ENCODE data around the gene SERTAD3.

The SERTAD3 gene

GRCh38 chr19:40415768-40416167, 28.4 kb downstream of the SERTAD3 start:
- in situ Hi-C loops (cut with HindIII; ENCODE audit: low pct_ligation_motif_present, low sequenced_read_pairs): no loop called here
- no peak for TF ChIP-seq CTCF (IDR thresholded peaks at IDR 0.05; ENCODE audit: low read depth, low read length, missing control alignments)
- Histone ChIP-seq H3K4me3 (ENCODE audit: low read depth, low read length) (no peak overlapping the region), H3K27me3 (replicated peaks) (no peaks in the 10 kb centered on the region), H3K36me3 (replicated peaks) (no peaks in the 10 kb centered on the region), H3K27ac (no peak overlapping the region)
- no peak for DNase-seq

GRCh38 chr19:40414542-40415535, 29.3 kb downstream of the SERTAD3 start:
- H3K27ac ChIP-seq: no peak overlapping the region
- no peak overlapping the region for H3K4me3 ChIP-seq (ENCODE audit: low read depth, low read length)
- DNase-seq: no peak
- no peaks in the 10 kb centered on the region for H3K36me3 ChIP-seq (replicated peaks)
- TF ChIP-seq CTCF (IDR thresholded peaks at IDR 0.05; ENCODE audit: low read depth, low read length, missing control alignments): no peak
- in situ Hi-C loops (cut with HindIII; ENCODE audit: low pct_ligation_motif_present, low sequenced_read_pairs): no loop called here
- no peaks in the 10 kb centered on the region for H3K27me3 ChIP-seq (replicated peaks)

- H3K36me3 ChIP-seq (replicated peaks): no peaks in the 10 kb centered on the region
- H3K27me3 ChIP-seq (replicated peaks): no peaks in the 10 kb centered on the region
- H3K4me3 ChIP-seq (ENCODE audit: low read depth, low read length): no peak within 1 kb of the TSS
- H3K27ac ChIP-seq: no peak within 1 kb of the TSS
- no peak for TF ChIP-seq CTCF (IDR thresholded peaks at IDR 0.05; ENCODE audit: low read depth, low read length, missing control alignments)
- in situ Hi-C loops (cut with HindIII; ENCODE audit: low pct_ligation_motif_present, low sequenced_read_pairs): no loop called here
- DNase-seq: no peak
Observed at GRCh38 chr19:40413291-40413845, 30.8 kb downstream of the SERTAD3 start, which contains the start of gene PRX. Gene PRX, minus strand, starts transcription at chr19:40413378. Its CDS starts 5,446 bp downstream, at chr19:40407932.

GRCh38 chr19:40412866-40413265, 31.3 kb downstream of the SERTAD3 start:
- H3K36me3 ChIP-seq (replicated peaks): no peaks in the 10 kb centered on the region
- no peak for DNase-seq
- H3K27me3 ChIP-seq (replicated peaks): no peaks in the 10 kb centered on the region
- H3K27ac ChIP-seq: no peak overlapping the region
- no peak overlapping the region for H3K4me3 ChIP-seq (ENCODE audit: low read depth, low read length)
- in situ Hi-C loops (cut with HindIII; ENCODE audit: low pct_ligation_motif_present, low sequenced_read_pairs): no loop called here
- no peak for TF ChIP-seq CTCF (IDR thresholded peaks at IDR 0.05; ENCODE audit: low read depth, low read length, missing control alignments)

GRCh38 chr19:40411958-40412499, 32.1 kb downstream of the SERTAD3 start:
- in situ Hi-C loops (cut with HindIII; ENCODE audit: low pct_ligation_motif_present, low sequenced_read_pairs): no loop called here
- no peak overlapping the region for H3K27ac ChIP-seq
- H3K36me3 ChIP-seq (replicated peaks): no peaks in the 10 kb centered on the region
- no peak for DNase-seq
- H3K27me3 ChIP-seq (replicated peaks): no peaks in the 10 kb centered on the region
- TF ChIP-seq CTCF (IDR thresholded peaks at IDR 0.05; ENCODE audit: low read depth, low read length, missing control alignments): no peak
- no peak overlapping the region for H3K4me3 ChIP-seq (ENCODE audit: low read depth, low read length)

All from brain microvascular endothelial cell (primary cell).